ENCODE results near the gene PSPN.
"Not testable (repeated sequence)": the region's sequence is repeated elsewhere in the genome, so short reads cannot be mapped to it uniquely, and the experiment has no call there.

The PSPN gene

GRCh38 chr19:6350688-6351087, 25.0 kb downstream of the PSPN start:
- no peaks in the 10 kb centered on the region for H3K79me2 ChIP-seq (ENCODE audit: low read length)
- H3K36me3 ChIP-seq (replicated peaks; ENCODE audit: low read depth, low read length), result no peaks in the 10 kb centered on the region
- TF ChIP-seq EZH2phosphoT487 (IDR thresholded peaks at IDR 0.05; ENCODE audit: low read depth) (no peak), CTCF (IDR thresholded peaks at IDR 0.05; ENCODE audit: low read depth, low read length) (no peak)
- H3K9ac ChIP-seq (ENCODE audit: low read length), result no peak overlapping the region
- no peak overlapping the region for H3K27ac ChIP-seq (ENCODE audit: low read length)
- H3K4me1 ChIP-seq (ENCODE audit: low read length), result no peaks in the 10 kb centered on the region
- H3K4me2 ChIP-seq (ENCODE audit: low read length), result no peak overlapping the region
- no peaks in the 10 kb centered on the region for H4K20me1 ChIP-seq (ENCODE audit: insufficient read depth, low read length)
- H2AFZ ChIP-seq (ENCODE audit: low read depth, low read length), result no peak overlapping the region
- no peak overlapping the region for H3K4me3 ChIP-seq (ENCODE audit: low read length)
- no peaks in the 10 kb centered on the region for H3K27me3 ChIP-seq (ENCODE audit: low read depth, low read length)
- H3K9me3 ChIP-seq (ENCODE audit: insufficient read depth, low read length), result no peaks in the 10 kb centered on the region

- not testable (repeated sequence) for H3K9me3 ChIP-seq (ENCODE audit: insufficient read depth, low read length); H3K36me3 ChIP-seq (replicated peaks; ENCODE audit: low read depth, low read length); H3K4me1 ChIP-seq (ENCODE audit: low read length); H2AFZ ChIP-seq (ENCODE audit: low read depth, low read length); H3K4me2 ChIP-seq (ENCODE audit: low read length); H3K27ac ChIP-seq (ENCODE audit: low read length); H3K4me3 ChIP-seq (ENCODE audit: low read length); H3K27me3 ChIP-seq (ENCODE audit: low read depth, low read length); H3K79me2 ChIP-seq (ENCODE audit: low read length); H4K20me1 ChIP-seq (ENCODE audit: insufficient read depth, low read length); H3K9ac ChIP-seq (ENCODE audit: low read length)
Observed at GRCh38 chr19:6349271-6349670, 26.5 kb downstream of the PSPN start.

- H3K27ac ChIP-seq (ENCODE audit: low read length), result no peak overlapping the region
- H3K4me2 ChIP-seq (ENCODE audit: low read length), result no peak overlapping the region
- no peaks in the 10 kb centered on the region for H3K9me3 ChIP-seq (ENCODE audit: insufficient read depth, low read length)
- TF ChIP-seq EZH2phosphoT487 (IDR thresholded peaks at IDR 0.05; ENCODE audit: low read depth) (no peak), CTCF (IDR thresholded peaks at IDR 0.05; ENCODE audit: low read depth, low read length) (no peak)
- no peaks in the 10 kb centered on the region for H3K27me3 ChIP-seq (ENCODE audit: low read depth, low read length)
- no peaks in the 10 kb centered on the region for H4K20me1 ChIP-seq (ENCODE audit: insufficient read depth, low read length)
- H3K36me3 ChIP-seq (replicated peaks; ENCODE audit: low read depth, low read length), result no peaks in the 10 kb centered on the region
- H2AFZ ChIP-seq (ENCODE audit: low read depth, low read length), result no peak overlapping the region; the same call in 1 of the 2 replicates
- H3K4me1 ChIP-seq (ENCODE audit: low read length), result no peaks in the 10 kb centered on the region
- no peak overlapping the region for H3K9ac ChIP-seq (ENCODE audit: low read length)
- H3K4me3 ChIP-seq (ENCODE audit: low read length), result no peak overlapping the region
- H3K79me2 ChIP-seq (ENCODE audit: low read length), result no peaks in the 10 kb centered on the region
Observed at GRCh38 chr19:6343462-6343861, 32.3 kb downstream of the PSPN start.

GRCh38 chr19:6340493-6341201, 35.1 kb downstream of the PSPN start:
- Histone ChIP-seq H3K4me3 (ENCODE audit: low read length) (no peak overlapping the region), H3K27me3 (ENCODE audit: low read depth, low read length) (no peaks in the 10 kb centered on the region), H3K4me1 (ENCODE audit: low read length) (no peaks in the 10 kb centered on the region), H3K36me3 (replicated peaks; ENCODE audit: low read depth, low read length) (no peaks in the 10 kb centered on the region), H3K4me2 (ENCODE audit: low read length) (no peak overlapping the region), H2AFZ (ENCODE audit: low read depth, low read length) (peak overlapping the region; percentile 27; the same call in 1 of the 2 replicates), H3K27ac (ENCODE audit: low read length) (no peak overlapping the region), H3K79me2 (ENCODE audit: low read length) (no peaks in the 10 kb centered on the region), H3K9me3 (ENCODE audit: insufficient read depth, low read length) (no peaks in the 10 kb centered on the region), H4K20me1 (ENCODE audit: insufficient read depth, low read length) (no peaks in the 10 kb centered on the region), H3K9ac (ENCODE audit: low read length) (no peak overlapping the region)
- TF ChIP-seq EZH2phosphoT487 (IDR thresholded peaks at IDR 0.05; ENCODE audit: low read depth), result no peak
- peak; percentile 15; the same call in 1 of the 2 replicates for TF ChIP-seq CTCF (IDR thresholded peaks at IDR 0.05; ENCODE audit: low read depth, low read length)

All from OCI-LY3 (cell line).